DND-41 (cell line): ENCODE results near the gene CDH23.

ENCODE experiments used
- ATAC-seq: fragments of 200-7000 bp; cut with Tn5 transposase; 3 replicates; pipeline ENCODE4 v1.9.1; 2021; ENCODE audit warnings: low read depth; ENCODE audit not compliant: insufficient read depth
- DNase-seq: peaks from one replicate; pipeline ENCODE4 v3.0.0-alpha.2; 2020
- H2AFZ ChIP-seq: 2 replicates; pipeline ENCODE4 v1.6.0; 2012; ENCODE audit warnings: low read depth, low read length
- H3K27ac ChIP-seq: 2 replicates; pipeline ENCODE4 v1.5.1; 2012; ENCODE audit warnings: low read length, inconsistent platforms
- H3K27me3 ChIP-seq: fragments of 200-600 bp; sonication (generic); 2 replicates; pipeline ENCODE4 v1.6.0; 2012; ENCODE audit warnings: low read length, mild to moderate bottlenecking, inconsistent platforms; ENCODE audit not compliant: insufficient read depth, poor library complexity
- H3K36me3 ChIP-seq: 2 replicates; pipeline ENCODE4 v1.5.1; 2012; ENCODE audit warnings: low read length, inconsistent platforms; ENCODE audit not compliant: insufficient read depth
- H3K4me1 ChIP-seq: 2 replicates; pipeline ENCODE4 v1.5.1; 2012; ENCODE audit warnings: mild to moderate bottlenecking, low read length; ENCODE audit not compliant: insufficient read depth
- H3K4me2 ChIP-seq: 2 replicates; pipeline ENCODE4 v1.6.0; 2012; ENCODE audit warnings: mild to moderate bottlenecking, moderate library complexity, low read length, inconsistent platforms; ENCODE audit not compliant: insufficient read depth
- H3K4me3 ChIP-seq, 2 experiments: fragments of 200-600 bp in 1 of 2; shearing (Covaris generic) in 1 of 2; 2 replicates each; pipeline ENCODE4 v1.5.1; 2012 to 2016; ENCODE audit warnings: inconsistent platforms in 2 of 2, low read length in 2 of 2, mild to moderate bottlenecking in 2 of 2, low read depth in 1 of 2, moderate library complexity in 1 of 2
- H3K79me2 ChIP-seq: 2 replicates; pipeline ENCODE4 v1.6.0; 2012; ENCODE audit warnings: low read length, inconsistent platforms; ENCODE audit not compliant: insufficient read depth
- H3K9ac ChIP-seq: 2 replicates; pipeline ENCODE4 v1.6.0; 2012; ENCODE audit warnings: low read depth, mild to moderate bottlenecking, inconsistent platforms, low read length, moderate library complexity
- H3K9me3 ChIP-seq: 2 replicates; pipeline ENCODE4 v1.5.1; 2012; ENCODE audit warnings: low read length, moderate library complexity, mild to moderate bottlenecking, inconsistent platforms; ENCODE audit not compliant: insufficient read depth, severe bottlenecking
- H4K20me1 ChIP-seq: 2 replicates; pipeline ENCODE4 v1.6.0; 2012; ENCODE audit warnings: low read length; ENCODE audit not compliant: insufficient read depth
- CTCF ChIP-seq: IDR thresholded peaks from 2 replicates; pipeline ENCODE4 v1.5.1; 2012; ENCODE audit warnings: borderline replicate concordance, low read length, moderate library complexity, mild to moderate bottlenecking; ENCODE audit not compliant: poor library complexity, severe bottlenecking; ENCODE audit errors: extremely low read depth
- EZH2 ChIP-seq: IDR thresholded peaks from 3 replicates; pipeline ENCODE4 v1.6.1; 2012; ENCODE audit warnings: borderline replicate concordance, low read depth, mild to moderate bottlenecking, moderate library complexity, low read length, inconsistent platforms; ENCODE audit not compliant: severe bottlenecking

Gene CDH23

GRCh38 chr10:71625445-71626175 lies 228.9 kb downstream of the CDH23 start:
- no peak for ATAC-seq

GRCh38 chr10:71627230-71627939 lies 230.7 kb downstream of the CDH23 start:
- ATAC-seq (no peak), DNase-seq (no peak)
- H3K4me3 ChIP-seq = no peak overlapping the region
- no peak overlapping the region for H3K27ac ChIP-seq
- H3K4me2 ChIP-seq = no peak overlapping the region
- no peak overlapping the region for H3K9ac ChIP-seq
- TF ChIP-seq CTCF (no peak), EZH2 (no peak)
- no peaks in the 10 kb centered on the region for H3K79me2 ChIP-seq
- no peaks in the 10 kb centered on the region for H3K9me3 ChIP-seq
- H3K36me3 ChIP-seq = no peaks in the 10 kb centered on the region
- H2AFZ ChIP-seq = no peak overlapping the region
- H4K20me1 ChIP-seq = no peaks in the 10 kb centered on the region; the same call in 1 of the 2 replicates
- peaks cover 36% of the 10 kb centered on the region for H3K27me3 ChIP-seq
- H3K4me1 ChIP-seq = no peaks in the 10 kb centered on the region

More at GRCh38 chr10:71625445-71626175, 228.9 kb downstream of the CDH23 start:
- no peaks in the 10 kb centered on the region for H3K9me3 ChIP-seq
- TF ChIP-seq EZH2 (no peak), CTCF (no peak)
- no peak overlapping the region for H3K4me3 ChIP-seq
- no peak overlapping the region for H2AFZ ChIP-seq
- no peaks in the 10 kb centered on the region for H3K79me2 ChIP-seq
- H3K9ac ChIP-seq = no peak overlapping the region
- no peaks in the 10 kb centered on the region for H3K36me3 ChIP-seq
- H3K27ac ChIP-seq = no peak overlapping the region
- H3K4me1 ChIP-seq = no peaks in the 10 kb centered on the region
- no peak for DNase-seq
- H4K20me1 ChIP-seq = no peaks in the 10 kb centered on the region; the same call in 1 of the 2 replicates
- H3K4me2 ChIP-seq = no peak overlapping the region
- H3K27me3 ChIP-seq = peaks cover 36% of the 10 kb centered on the region

- Histone ChIP-seq H3K4me1 (no peaks in the 10 kb centered on the region), H3K9me3 (no peaks in the 10 kb centered on the region), H2AFZ (no peak overlapping the region), H3K27ac (no peak overlapping the region), H3K79me2 (no peaks in the 10 kb centered on the region), H3K27me3 (peaks cover 34% of the 10 kb centered on the region), H3K9ac (no peak overlapping the region), H3K4me3 (no peak overlapping the region), H3K4me2 (no peak overlapping the region), H3K36me3 (no peaks in the 10 kb centered on the region), H4K20me1 (no peaks in the 10 kb centered on the region; the same call in 1 of the 2 replicates)
- DNase-seq (no peak), ATAC-seq (no peak)
- TF ChIP-seq CTCF (no peak), EZH2 (no peak)
These were observed 231.2 kb downstream of the CDH23 start for GRCh38 chr10:71627956-71628355.
